GM12801 (cell line): ENCODE data around the gene AEBP2.

ENCODE experiments used
- CTCF ChIP-seq: IDR thresholded peaks from one replicate; pipeline ENCODE4 v1.5.1; 2011; ENCODE audit warnings: control low read depth; ENCODE audit not compliant: insufficient read length; ENCODE audit errors: extremely low read depth

AEBP2 gene

DNA sequence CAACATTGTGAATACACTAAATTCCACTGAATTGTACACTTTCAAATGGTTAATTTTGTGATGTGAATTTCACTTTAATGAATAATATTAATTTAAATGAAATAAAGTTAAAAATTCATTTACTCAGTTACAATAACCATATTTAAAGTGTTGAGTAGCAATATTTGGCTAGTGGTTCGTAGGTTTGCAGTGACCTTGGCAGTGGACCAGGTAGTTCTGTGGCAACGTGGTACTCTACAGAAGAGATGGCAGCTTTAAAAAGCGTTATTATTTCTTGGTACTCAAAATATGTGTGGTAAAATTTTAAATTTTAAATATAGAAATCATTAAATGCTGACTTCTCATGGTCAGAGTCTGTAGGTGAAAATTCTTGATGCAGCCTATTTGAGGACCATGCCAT lies 51.6 kb downstream of the AEBP2 start:
- TF ChIP-seq CTCF: no peak

- TF ChIP-seq CTCF: no peak
Observed at GRCh38 chr12:19491863-19492262, 52.6 kb downstream of the AEBP2 start.

DNA sequence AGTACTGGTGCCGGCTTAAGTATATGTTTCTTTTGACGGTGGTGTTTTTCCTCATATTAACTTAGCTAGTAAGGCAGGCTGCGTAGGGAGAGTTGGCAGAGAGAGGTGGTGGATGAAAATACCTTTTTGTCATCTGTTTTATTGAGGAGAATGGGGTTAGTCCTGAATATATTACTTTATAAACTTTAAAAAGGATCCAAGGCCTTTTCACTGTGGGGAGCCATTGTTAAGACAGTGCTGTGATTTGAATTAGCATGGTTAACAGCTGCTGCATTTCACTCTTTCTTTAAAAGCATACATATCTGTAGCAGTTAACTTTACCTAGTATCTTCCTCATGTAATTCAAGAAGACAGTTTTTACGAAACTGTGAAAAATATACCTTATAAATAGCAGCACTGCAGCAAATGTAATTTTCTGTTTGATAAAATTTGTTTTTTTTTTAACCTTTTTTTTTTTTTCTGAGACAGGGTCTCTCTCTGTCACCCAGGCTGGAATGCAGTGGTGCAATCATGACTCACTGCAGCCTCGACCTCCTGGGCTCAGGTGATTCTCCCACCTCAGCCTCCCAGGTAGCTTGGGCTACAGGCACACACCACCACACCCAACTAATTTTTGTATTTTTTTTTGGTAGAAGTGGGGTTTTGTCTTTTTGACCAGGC lies 57.1 kb downstream of the AEBP2 start:
- TF ChIP-seq CTCF: no peak

- TF ChIP-seq CTCF: no peak
Observed at GRCh38 chr12:19498099-19498498, 58.8 kb downstream of the AEBP2 start.

- no peak for TF ChIP-seq CTCF
Observed at GRCh38 chr12:19499030-19499429, 59.7 kb downstream of the AEBP2 start.

- TF ChIP-seq CTCF: no peak
Observed at GRCh38 chr12:19506497-19506896, 67.2 kb downstream of the AEBP2 start.

GRCh38 chr12:19507823-19508222 lies 68.5 kb downstream of the AEBP2 start:
- TF ChIP-seq CTCF: no peak
